Right lobe of liver (tissue), 6 donors: ENCODE data around the gene DCDC2. TPM values are rescaled to one million over a fixed set of nuclear protein-coding genes. Genes with fewer than 3 reads are reported as not detected.
"Not testable (repeated sequence)": the region's sequence is repeated elsewhere in the genome, so short reads cannot be mapped to it uniquely, and the experiment has no call there.

ENCODE experiments used
- ATAC-seq, 4 donors: fragments of 200-7000 bp; cut with Tn5 transposase; one replicate each; pipeline ENCODE4 v1.9.1; 2020; ENCODE audit warnings: mild to moderate bottlenecking in 4 of 4, moderate library complexity in 4 of 4
- DNase-seq, 3 donors: peaks; one replicate each; pipeline ENCODE4 v3.0.0-alpha.2; 2020
- H3K27ac ChIP-seq, 3 donors: fragments of 200-600 bp; one replicate each; pipeline ENCODE4 v1.8.0; 2022
- H3K27me3 ChIP-seq, 2 donors: fragments of 200-600 bp; one replicate each; pipeline ENCODE4 v1.8.0; 2022
- H3K36me3 ChIP-seq, 4 donors: fragments of 200-600 bp; sonication (generic) in 1 of 4; one replicate each; pipeline versions ENCODE4 v1.5.1 to v1.8.0; 2017 to 2022; ENCODE audit warnings: control low read depth in 1 of 4
- H3K4me1 ChIP-seq, 4 donors: fragments of 200-600 bp; sonication (generic) in 1 of 4; one replicate each; pipeline versions ENCODE4 v1.5.1 to v1.8.0; 2017 to 2022; ENCODE audit warnings: control low read depth in 1 of 4
- H3K4me3 ChIP-seq, 3 donors: fragments of 200-600 bp; one replicate each; pipeline ENCODE4 v1.8.0; 2022
- H3K9me3 ChIP-seq, 4 donors: fragments of 200-600 bp; sonication (generic) in 1 of 4; one replicate each; pipeline versions ENCODE4 v1.5.1 to v1.8.0; 2017 to 2022; ENCODE audit warnings: control low read depth in 1 of 4
- CTCF ChIP-seq, 4 donors: fragments of 200-600 bp in 3 of 4; fragments of 450-650 bp in 1 of 4; IDR thresholded peaks; one replicate each; pipeline versions ENCODE4 v1.5.1 to v1.8.0; 2016 to 2022; ENCODE audit warnings: antibody characterized with exemption in 4 of 4, mild to moderate bottlenecking in 2 of 4
- POLR2A ChIP-seq: fragments of 450-650 bp; IDR thresholded peaks from one replicate; pipeline ENCODE4 v1.6.1; 2017; ENCODE audit warnings: antibody characterized with exemption, mild to moderate bottlenecking
- WGBS: methylation state at CpG from one replicate; pipeline ENCODE4 v1.1.6; 2018; ENCODE audit warnings: low coverage, low lambda C conversion rate; ENCODE audit not compliant: insufficient coverage; ENCODE audit errors: missing lambda C conversion rate; 5-methylcytosine and 5-hydroxymethylcytosine counted together
- intact Hi-C, 2 donors: fragments of 100-400 bp; cut with DNase I; formaldehyde crosslinking; loops; one replicate each; pipeline versions ENCODE4 v1.11.2 to v1.14.1; 2022
- total RNA-seq, 6 experiments: library from RNA; depleted of rRNA in 2 of 6; stranded (reverse); fragments of >200 nt in 2 of 6; fragmentation: NEBNext Ultra II Directional in 3 of 6; extraction: Animal tissue kit (Norgen Biotek cat#: 25700) in 3 of 6; gene quantifications; one replicate each; pipeline versions ENCODE4 v1.1.0 to v1.2.4, GENCODE V29; 2016 to 2023
- donor health status: DM: no; HTN: yes; CAD: no.
- donor health status: DM: no; HTN: no; CAD: no.
- donor health status: DM: no; HTN: no; CAD: no.
- donor health status: DM: no; HTN: yes; CAD: no.
- donor health status: DM: no; HTN: yes; CAD: no.

DCDC2 gene
- total RNA-seq, 6 experiments from 2014 or later: 0.68 to 3.8 (median 0.92) TPM

GRCh38 chr6:24252280-24252679 lies 105.6 kb downstream of the DCDC2 start:
- Histone ChIP-seq H3K27ac (no peak overlapping the region), H3K27me3 (no peaks in the 10 kb centered on the region), H3K4me1 (no peaks in the 10 kb centered on the region), H3K9me3 (no peaks in the 10 kb centered on the region), H3K36me3 (no peaks in the 10 kb centered on the region), H3K4me3 (no peak overlapping the region)
- no peak for ATAC-seq
- intact Hi-C loops: no loop called here
- DNase-seq: no peak
- 61% methylated on average over 1 of the region's 1 CpG for WGBS
- no peak for TF ChIP-seq CTCF (IDR thresholded peaks at IDR 0.05)
- no peak for TF ChIP-seq POLR2A

- H3K27me3 ChIP-seq: no peaks in the 10 kb centered on the region
- no peak overlapping the region for H3K27ac ChIP-seq
- no peak overlapping the region for H3K4me3 ChIP-seq
- H3K9me3 ChIP-seq: no peaks in the 10 kb centered on the region
- intact Hi-C loops: no loop called here
- H3K4me1 ChIP-seq: no peaks in the 10 kb centered on the region
- no peak for ATAC-seq
- H3K36me3 ChIP-seq: no peaks in the 10 kb centered on the region
- no peak for DNase-seq
- WGBS: 72% methylated on average over 2 of the region's 2 CpGs
- TF ChIP-seq CTCF (IDR thresholded peaks at IDR 0.05) (no peak), POLR2A (no peak)
Observed at GRCh38 chr6:24251339-24251738, 106.5 kb downstream of the DCDC2 start.

GRCh38 chr6:24249926-24250325 lies 107.9 kb downstream of the DCDC2 start:
- intact Hi-C loops: no loop called here
- TF ChIP-seq CTCF (IDR thresholded peaks at IDR 0.05): no peak
- TF ChIP-seq POLR2A: no peak
- 58% methylated on average over 4 of the region's 4 CpGs for WGBS
- ATAC-seq (no peak), DNase-seq (no peak)
- H3K9me3 ChIP-seq: no peaks in the 10 kb centered on the region
- no peaks in the 10 kb centered on the region for H3K27me3 ChIP-seq
- H3K4me3 ChIP-seq: no peak overlapping the region
- H3K27ac ChIP-seq: no peak overlapping the region
- no peaks in the 10 kb centered on the region for H3K4me1 ChIP-seq
- no peaks in the 10 kb centered on the region for H3K36me3 ChIP-seq

GRCh38 chr6:24245275-24245674 lies 112.6 kb downstream of the DCDC2 start:
- Histone ChIP-seq H3K36me3 (no peaks in the 10 kb centered on the region), H3K9me3 (no peaks in the 10 kb centered on the region), H3K4me3 (no peak overlapping the region), H3K27ac (no peak overlapping the region), H3K27me3 (no peaks in the 10 kb centered on the region), H3K4me1 (no peaks in the 10 kb centered on the region)
- no peak for ATAC-seq
- no peak for TF ChIP-seq CTCF (IDR thresholded peaks at IDR 0.05)
- no peak for TF ChIP-seq POLR2A
- intact Hi-C loops: no loop called here
- no peak for DNase-seq
- 80% methylated on average over 2 of the region's 2 CpGs for WGBS

- Histone ChIP-seq H3K36me3 (no peaks in the 10 kb centered on the region), H3K4me3 (no peak overlapping the region), H3K27ac (no peak overlapping the region), H3K4me1 (no peaks in the 10 kb centered on the region), H3K9me3 (no peaks in the 10 kb centered on the region), H3K27me3 (no peaks in the 10 kb centered on the region)
- 75% methylated on average over 1 of the region's 1 CpG for WGBS
- DNase-seq (no peak), ATAC-seq (no peak)
- intact Hi-C loops: no loop called here
- TF ChIP-seq POLR2A (no peak), CTCF (IDR thresholded peaks at IDR 0.05) (no peak)
Observed at GRCh38 chr6:24242924-24243323, 114.9 kb downstream of the DCDC2 start.

- H3K36me3 ChIP-seq, H3K27ac ChIP-seq, H3K27me3 ChIP-seq, H3K9me3 ChIP-seq, H3K4me3 ChIP-seq, intact Hi-C loops, H3K4me1 ChIP-seq, DNase-seq, ATAC-seq: not testable (repeated sequence)
- 40% methylated on average over 1 of the region's 1 CpG for WGBS
Observed at GRCh38 chr6:24241779-24242178, 116.1 kb downstream of the DCDC2 start.
